Ovary (tissue), 9 donors: Measurements from ENCODE around the gene LSMEM2. TPM values are rescaled to one million over a fixed set of nuclear protein-coding genes. Genes with fewer than 3 reads are reported as not detected.

Experiments
- DNase-seq, 5 donors: peaks; one replicate each; pipeline ENCODE4 v3.0.0-alpha.2; 2019 to 2020
- H3K27ac ChIP-seq, 2 donors: fragments of 200-600 bp; one replicate each; pipeline versions ENCODE4 v1.5.1 to v1.8.0; 2019 to 2022
- H3K27me3 ChIP-seq: fragments of 200-600 bp; one replicate; pipeline ENCODE4 v1.8.0; 2022
- H3K36me3 ChIP-seq: fragments of 200-600 bp; sonication (generic); one replicate; pipeline ENCODE4 v1.5.1; 2019
- H3K4me1 ChIP-seq: one replicate; pipeline ENCODE4 v1.8.1; 2013; ENCODE audit warnings: mild to moderate bottlenecking, moderate library complexity; ENCODE audit not compliant: insufficient read depth
- H3K4me3 ChIP-seq: fragments of 200-600 bp; sonication (generic); one replicate; pipeline ENCODE4 v1.5.1; 2017
- H3K9me3 ChIP-seq, 2 donors: fragments of 200-600 bp in 1 of 2; sonication (generic) in 1 of 2; one replicate each; pipeline versions ENCODE4 v1.5.1 to v1.8.1; 2013 to 2019; ENCODE audit warnings: mild to moderate bottlenecking in 1 of 2, moderate library complexity in 1 of 2
- EP300 ChIP-seq: sonication (generic); formaldehyde crosslinking; IDR thresholded peaks from one replicate; pipeline ENCODE4 v1.6.1; 2017; ENCODE audit warnings: antibody characterized with exemption
- POLR2A ChIP-seq: fragments of 450-650 bp; IDR thresholded peaks from one replicate; pipeline ENCODE4 v1.6.1; 2017; ENCODE audit warnings: antibody characterized with exemption, mild to moderate bottlenecking, moderate library complexity
- WGBS, 3 donors: extraction: QIAGEN DNeasy Blood & Tissue Kit in 1 of 3; methylation state at CpG; one replicate each; pipeline versions ENCODE4 v1.1.5 to v1.1.7; 2013 to 2017; 5-methylcytosine and 5-hydroxymethylcytosine counted together
- intact Hi-C, 4 donors: fragments of 100-400 bp; cut with DNase I; formaldehyde crosslinking; loops; one replicate each; pipeline versions ENCODE4 v1.11.0 to v1.15.1; 2022 to 2023
- polyA plus RNA-seq, 2 donors: library from polyadenylated mRNA; stranded (reverse); fragments of 200-250 nt in 1 of 2; fragments of 350-450 nt in 1 of 2; fragmentation: Illumina TruSeq in 1 of 2; extraction: RNeasy Lipid Tissue Mini Kit (QIAGEN cat#74804) in 1 of 2; gene quantifications; one replicate each; pipeline ENCODE4 v1.2.3, GENCODE V29; 2013 to 2014
- total RNA-seq, 7 donors: library from RNA; depleted of rRNA in 2 of 7; stranded (reverse); fragments of >200 nt in 2 of 7; fragmentation: NEBNext Ultra II Directional in 3 of 7; extraction: Animal tissue kit (Norgen Biotek cat#: 25700) in 3 of 7; gene quantifications; one replicate each; pipeline versions ENCODE4 v1.1.0 to v1.2.4, GENCODE V29; 2016 to 2023
- TF ChIP-seq, protein P1 (sequence below), 3 donors: fragments of 450-650 bp in 2 of 3; fragments of 200-600 bp in 1 of 3; IDR thresholded peaks; one replicate each; pipeline versions ENCODE4 v1.5.1 to v1.8.0; 2016 to 2022; ENCODE audit warnings: antibody characterized with exemption in 3 of 3, mild to moderate bottlenecking in 1 of 3
- donor health status: DM: no; HTN: no; CAD: no; lungs with moderate emphysema.
- donor health status: DM: no; HTN: no; CAD: no.
- donor health status: Bipolar disorder and iron deficiency.
- donor health status: DM: yes; HTN: yes; CAD: no.
- donor health status: DM: no; HTN: no; CAD: no.
- donor health status: DM: yes; HTN: yes; CAD: no.

Gene LSMEM2
- total and polyA plus RNA-seq, 9 donors: 0.42 to 1.4 (median 0.76) TPM; not detected in 2

DNA sequence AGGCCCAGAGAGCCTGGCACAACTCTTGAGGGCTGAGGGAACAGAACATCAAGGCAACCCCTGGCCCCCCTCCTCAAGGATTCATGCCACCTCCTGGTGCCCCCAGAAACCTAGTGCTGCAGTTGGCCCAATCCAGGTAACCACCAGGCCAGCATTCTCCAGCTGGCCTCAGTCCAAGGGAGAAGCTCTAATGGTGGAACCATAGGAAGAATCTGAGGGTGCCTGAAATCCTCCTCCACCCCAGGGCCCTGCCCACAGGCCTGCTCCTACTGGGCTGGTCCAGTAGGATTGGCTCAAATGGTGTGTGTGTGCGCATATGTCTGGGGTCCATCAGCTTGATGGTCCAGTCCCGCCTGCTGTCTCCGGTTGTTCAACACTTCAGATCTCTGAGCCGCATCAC is 35.9 kb downstream of the LSMEM2 start:
- 94 to 98% (median 97%) methylated on average over 4 of the region's 4 CpGs for WGBS, 3 donors
- no peaks in the 10 kb centered on the region for H3K36me3 ChIP-seq

DNA sequence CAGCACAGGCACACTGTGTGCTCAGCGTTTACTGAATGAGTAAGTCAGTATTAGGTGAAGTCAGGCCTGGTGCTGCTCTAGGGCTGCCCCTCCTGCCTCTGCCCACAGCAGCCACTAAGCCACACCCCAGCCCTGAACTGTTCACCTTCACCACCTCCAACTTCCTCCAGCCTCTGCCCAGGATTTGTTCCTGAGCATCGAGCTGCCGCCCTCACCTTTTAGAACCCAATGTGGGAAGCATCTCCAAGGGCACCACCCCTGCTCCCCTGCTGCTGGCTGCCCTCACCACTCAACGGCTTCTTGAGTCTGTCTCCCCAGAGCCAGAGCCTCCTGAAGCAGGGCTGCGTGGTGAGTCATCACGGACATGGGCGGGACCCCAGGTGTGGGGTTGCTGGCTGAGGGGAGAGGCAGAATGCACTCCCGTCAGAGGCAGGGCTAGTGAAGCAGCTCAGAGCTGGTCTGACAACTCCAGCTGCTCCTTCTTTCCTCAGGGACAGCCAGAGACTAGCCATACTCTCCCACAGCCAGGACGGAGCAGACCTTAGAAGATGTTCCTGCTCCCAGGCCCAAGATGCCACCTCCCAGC is 37.9 kb downstream of the LSMEM2 start:
- TF ChIP-seq POLR2A (no peak), EP300 (no peak)
- TF ChIP-seq, protein P1, sequence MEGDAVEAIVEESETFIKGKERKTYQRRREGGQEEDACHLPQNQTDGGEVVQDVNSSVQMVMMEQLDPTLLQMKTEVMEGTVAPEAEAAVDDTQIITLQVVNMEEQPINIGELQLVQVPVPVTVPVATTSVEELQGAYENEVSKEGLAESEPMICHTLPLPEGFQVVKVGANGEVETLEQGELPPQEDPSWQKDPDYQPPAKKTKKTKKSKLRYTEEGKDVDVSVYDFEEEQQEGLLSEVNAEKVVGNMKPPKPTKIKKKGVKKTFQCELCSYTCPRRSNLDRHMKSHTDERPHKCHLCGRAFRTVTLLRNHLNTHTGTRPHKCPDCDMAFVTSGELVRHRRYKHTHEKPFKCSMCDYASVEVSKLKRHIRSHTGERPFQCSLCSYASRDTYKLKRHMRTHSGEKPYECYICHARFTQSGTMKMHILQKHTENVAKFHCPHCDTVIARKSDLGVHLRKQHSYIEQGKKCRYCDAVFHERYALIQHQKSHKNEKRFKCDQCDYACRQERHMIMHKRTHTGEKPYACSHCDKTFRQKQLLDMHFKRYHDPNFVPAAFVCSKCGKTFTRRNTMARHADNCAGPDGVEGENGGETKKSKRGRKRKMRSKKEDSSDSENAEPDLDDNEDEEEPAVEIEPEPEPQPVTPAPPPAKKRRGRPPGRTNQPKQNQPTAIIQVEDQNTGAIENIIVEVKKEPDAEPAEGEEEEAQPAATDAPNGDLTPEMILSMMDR (IDR thresholded peaks at IDR 0.05): no peak

More for the DNA sequence above, 35.9 kb downstream of the LSMEM2 start:
- Histone ChIP-seq H3K4me1 (peaks cover 10% of the 10 kb centered on the region), H3K27ac (no peak overlapping the region), H3K9me3 (no peaks in the 10 kb centered on the region), H3K4me3 (no peak overlapping the region), H3K27me3 (no peaks in the 10 kb centered on the region)
- DNase-seq: no peak
- TF ChIP-seq, protein P1 (IDR thresholded peaks at IDR 0.05): no peak
- no peak for TF ChIP-seq EP300
- no peak for TF ChIP-seq POLR2A
- intact Hi-C loops: no loop called here

DNA sequence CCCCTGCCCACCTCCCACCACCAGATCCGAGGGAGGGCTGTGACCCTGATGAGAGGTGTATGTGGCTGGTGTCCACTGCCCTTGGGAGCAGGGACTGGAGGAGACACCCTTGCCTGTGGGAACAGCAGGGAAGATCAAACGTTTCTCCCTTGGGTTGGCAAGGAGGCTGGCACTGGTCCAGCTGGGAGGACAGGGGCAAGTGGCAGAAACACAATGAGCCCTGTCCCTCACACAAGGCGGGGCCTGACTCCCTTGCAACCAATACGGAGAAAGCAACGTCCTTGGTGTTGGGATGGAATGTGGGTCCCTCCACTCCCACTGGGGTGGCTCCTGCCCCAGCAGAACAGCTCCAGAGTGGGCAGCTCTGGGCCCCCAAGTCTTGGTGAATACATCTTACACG is 38.4 kb downstream of the LSMEM2 start:
- Histone ChIP-seq H3K36me3 (no peaks in the 10 kb centered on the region), H3K4me3 (no peak overlapping the region), H3K27ac (no peak overlapping the region), H3K4me1 (peaks cover 18% of the 10 kb centered on the region), H3K27me3 (no peaks in the 10 kb centered on the region), H3K9me3 (no peaks in the 10 kb centered on the region)
- no peak for DNase-seq
- TF ChIP-seq, protein P1 (IDR thresholded peaks at IDR 0.05): no peak
- TF ChIP-seq EP300 (no peak), POLR2A (no peak)
- 52 to 61% (median 56%) methylated on average over 6 of the region's 6 CpGs for WGBS, 3 donors
- intact Hi-C loops: no loop called here

More for the DNA sequence above, 37.9 kb downstream of the LSMEM2 start:
- Histone ChIP-seq H3K9me3 (no peaks in the 10 kb centered on the region), H3K4me3 (no peak overlapping the region), H3K27ac (no peak overlapping the region), H3K27me3 (no peaks in the 10 kb centered on the region), H3K36me3 (no peaks in the 10 kb centered on the region), H3K4me1 (peaks cover 18% of the 10 kb centered on the region)
- no peak for DNase-seq
- intact Hi-C loops: no loop called here
- 58 to 61% (median 60%) methylated on average over 9 of the region's 9 CpGs for WGBS, 3 donors

DNA sequence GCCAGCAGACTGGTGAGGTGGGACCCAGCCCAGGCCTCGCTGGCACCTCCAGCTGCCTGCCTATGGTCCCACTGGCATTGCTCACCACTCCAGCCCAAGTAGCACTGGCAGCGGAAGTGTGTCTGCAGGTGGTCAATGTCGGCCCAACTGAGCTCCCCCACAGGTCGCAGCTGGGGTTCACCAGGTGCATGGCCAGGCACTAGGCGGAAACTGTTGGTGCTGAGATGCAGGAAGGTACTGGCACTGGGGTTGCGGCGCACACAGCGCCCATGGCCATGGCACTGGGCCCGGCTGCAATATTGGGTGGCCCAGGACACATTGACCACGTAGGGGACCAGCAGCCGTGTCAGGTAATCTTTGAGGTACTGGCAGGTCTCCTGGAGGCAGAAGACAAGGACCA is 39.3 kb downstream of the LSMEM2 start:
- no peaks in the 10 kb centered on the region for H3K27me3 ChIP-seq
- intact Hi-C loops: no loop called here
- TF ChIP-seq EP300: no peak
- TF ChIP-seq, protein P1 (IDR thresholded peaks at IDR 0.05): no peak
- DNase-seq: no peak
- no peaks in the 10 kb centered on the region for H3K9me3 ChIP-seq
- H3K4me1 ChIP-seq: peaks cover 22% of the 10 kb centered on the region
- no peak overlapping the region for H3K27ac ChIP-seq
- 77 to 83% (median 77%) methylated on average over 9 to 11 of the region's 11 CpGs for WGBS, 3 donors
- no peak overlapping the region for H3K4me3 ChIP-seq
- H3K36me3 ChIP-seq: no peaks in the 10 kb centered on the region
